ENCODE data around the gene CTDP1.

GRCh38 chr18:79712206-79712857, 32.7 kb downstream of the CTDP1 start:
- TF ChIP-seq ARNTL (CRISPR knock-in tag; IDR thresholded peaks at IDR 0.05; ENCODE audit: borderline replicate concordance, low read depth) (no peak), CSDC2 (CRISPR knock-in tag; IDR thresholded peaks at IDR 0.05) (no peak), ISL1 (CRISPR knock-in tag; IDR thresholded peaks at IDR 0.05) (no peak), PPARA (CRISPR knock-in tag; IDR thresholded peaks at IDR 0.05; ENCODE audit: borderline replicate concordance) (no peak), TOX (CRISPR knock-in tag; IDR thresholded peaks at IDR 0.05; ENCODE audit: borderline replicate concordance) (no peak), CREB5 (CRISPR knock-in tag; IDR thresholded peaks at IDR 0.05; ENCODE audit: low read depth) (no peak), RARB (CRISPR knock-in tag; IDR thresholded peaks at IDR 0.05) (no peak), ZNF70 (CRISPR knock-in tag; IDR thresholded peaks at IDR 0.05) (no peak), ZFP30 (CRISPR knock-in tag; IDR thresholded peaks at IDR 0.05) (no peak)
- TF ChIP-seq, protein P1, sequence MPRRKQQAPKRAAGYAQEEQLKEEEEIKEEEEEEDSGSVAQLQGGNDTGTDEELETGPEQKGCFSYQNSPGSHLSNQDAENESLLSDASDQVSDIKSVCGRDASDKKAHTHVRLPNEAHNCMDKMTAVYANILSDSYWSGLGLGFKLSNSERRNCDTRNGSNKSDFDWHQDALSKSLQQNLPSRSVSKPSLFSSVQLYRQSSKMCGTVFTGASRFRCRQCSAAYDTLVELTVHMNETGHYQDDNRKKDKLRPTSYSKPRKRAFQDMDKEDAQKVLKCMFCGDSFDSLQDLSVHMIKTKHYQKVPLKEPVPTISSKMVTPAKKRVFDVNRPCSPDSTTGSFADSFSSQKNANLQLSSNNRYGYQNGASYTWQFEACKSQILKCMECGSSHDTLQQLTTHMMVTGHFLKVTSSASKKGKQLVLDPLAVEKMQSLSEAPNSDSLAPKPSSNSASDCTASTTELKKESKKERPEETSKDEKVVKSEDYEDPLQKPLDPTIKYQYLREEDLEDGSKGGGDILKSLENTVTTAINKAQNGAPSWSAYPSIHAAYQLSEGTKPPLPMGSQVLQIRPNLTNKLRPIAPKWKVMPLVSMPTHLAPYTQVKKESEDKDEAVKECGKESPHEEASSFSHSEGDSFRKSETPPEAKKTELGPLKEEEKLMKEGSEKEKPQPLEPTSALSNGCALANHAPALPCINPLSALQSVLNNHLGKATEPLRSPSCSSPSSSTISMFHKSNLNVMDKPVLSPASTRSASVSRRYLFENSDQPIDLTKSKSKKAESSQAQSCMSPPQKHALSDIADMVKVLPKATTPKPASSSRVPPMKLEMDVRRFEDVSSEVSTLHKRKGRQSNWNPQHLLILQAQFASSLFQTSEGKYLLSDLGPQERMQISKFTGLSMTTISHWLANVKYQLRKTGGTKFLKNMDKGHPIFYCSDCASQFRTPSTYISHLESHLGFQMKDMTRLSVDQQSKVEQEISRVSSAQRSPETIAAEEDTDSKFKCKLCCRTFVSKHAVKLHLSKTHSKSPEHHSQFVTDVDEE (CRISPR knock-in tag; IDR thresholded peaks at IDR 0.05), result no peak
- TF ChIP-seq, protein P2, sequence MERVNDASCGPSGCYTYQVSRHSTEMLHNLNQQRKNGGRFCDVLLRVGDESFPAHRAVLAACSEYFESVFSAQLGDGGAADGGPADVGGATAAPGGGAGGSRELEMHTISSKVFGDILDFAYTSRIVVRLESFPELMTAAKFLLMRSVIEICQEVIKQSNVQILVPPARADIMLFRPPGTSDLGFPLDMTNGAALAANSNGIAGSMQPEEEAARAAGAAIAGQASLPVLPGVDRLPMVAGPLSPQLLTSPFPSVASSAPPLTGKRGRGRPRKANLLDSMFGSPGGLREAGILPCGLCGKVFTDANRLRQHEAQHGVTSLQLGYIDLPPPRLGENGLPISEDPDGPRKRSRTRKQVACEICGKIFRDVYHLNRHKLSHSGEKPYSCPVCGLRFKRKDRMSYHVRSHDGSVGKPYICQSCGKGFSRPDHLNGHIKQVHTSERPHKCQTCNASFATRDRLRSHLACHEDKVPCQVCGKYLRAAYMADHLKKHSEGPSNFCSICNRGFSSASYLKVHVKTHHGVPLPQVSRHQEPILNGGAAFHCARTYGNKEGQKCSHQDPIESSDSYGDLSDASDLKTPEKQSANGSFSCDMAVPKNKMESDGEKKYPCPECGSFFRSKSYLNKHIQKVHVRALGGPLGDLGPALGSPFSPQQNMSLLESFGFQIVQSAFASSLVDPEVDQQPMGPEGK (CRISPR knock-in tag; IDR thresholded peaks at IDR 0.05; ENCODE audit: borderline replicate concordance), result no peak
